ENCODE results near the gene MYO1D.

Gene MYO1D

GRCh38 chr17:32914181-32914580, 37.3 kb upstream of the MYO1D start:
- H3K4me3 ChIP-seq (ENCODE audit: low read depth in 1 of 5, low read length in 5 of 5): no peak overlapping the region
- no peak overlapping the region for H3K27ac ChIP-seq (ENCODE audit: low read depth, low read length)
- H3K4me1 ChIP-seq (ENCODE audit: control insufficient read depth in 5 of 5, insufficient read depth in 5 of 5, low read length in 5 of 5): peaks cover 2 to 10% (median 5%) of the 10 kb centered on the region in 5 donors
- H3K9me3 ChIP-seq (ENCODE audit: control insufficient read depth in 5 of 5, low read length in 5 of 5): no peaks in the 10 kb centered on the region
- no peaks in the 10 kb centered on the region for H3K27me3 ChIP-seq (ENCODE audit: control insufficient read depth in 5 of 5, insufficient read depth in 4 of 5, low read length in 5 of 5)
- no peaks in the 10 kb centered on the region for H3K36me3 ChIP-seq (ENCODE audit: control insufficient read depth in 5 of 5, insufficient read depth in 5 of 5, low read length in 5 of 5)
- no peak overlapping the region for H3K9ac ChIP-seq (ENCODE audit: low read length in 5 of 5)

- Histone ChIP-seq H3K4me1 (ENCODE audit: control insufficient read depth in 5 of 5, insufficient read depth in 5 of 5, low read length in 5 of 5) (peaks cover 2 to 10% (median 5%) of the 10 kb centered on the region in 5 donors), H3K27ac (ENCODE audit: low read depth, low read length) (no peak overlapping the region), H3K4me3 (ENCODE audit: low read depth in 1 of 5, low read length in 5 of 5) (no peak overlapping the region)
Observed at GRCh38 chr17:32913593-32913992, 36.7 kb upstream of the MYO1D start.

GRCh38 chr17:32912218-32912897, 35.4 kb upstream of the MYO1D start:
- peak overlapping the region in 1 of 5 donors; percentile 6 for H3K9ac ChIP-seq (ENCODE audit: low read length in 5 of 5)
- no peaks in the 10 kb centered on the region for H3K9me3 ChIP-seq (ENCODE audit: control insufficient read depth in 5 of 5, low read length in 5 of 5)
- H3K36me3 ChIP-seq (ENCODE audit: control insufficient read depth in 5 of 5, insufficient read depth in 5 of 5, low read length in 5 of 5): no peaks in the 10 kb centered on the region
- peak overlapping the region in 4 of 5 donors; percentile 6 to 42 (median 22) for H3K4me3 ChIP-seq (ENCODE audit: low read depth in 1 of 5, low read length in 5 of 5)
- no peaks in the 10 kb centered on the region for H3K27me3 ChIP-seq (ENCODE audit: control insufficient read depth in 5 of 5, insufficient read depth in 4 of 5, low read length in 5 of 5)
- peaks cover 2 to 10% (median 5%) of the 10 kb centered on the region in 5 donors for H3K4me1 ChIP-seq (ENCODE audit: control insufficient read depth in 5 of 5, insufficient read depth in 5 of 5, low read length in 5 of 5)
- H3K27ac ChIP-seq (ENCODE audit: low read depth, low read length): no peak overlapping the region

More at GRCh38 chr17:32913593-32913992, 36.7 kb upstream of the MYO1D start:
- no peaks in the 10 kb centered on the region for H3K36me3 ChIP-seq (ENCODE audit: control insufficient read depth in 5 of 5, insufficient read depth in 5 of 5, low read length in 5 of 5)
- no peak overlapping the region for H3K9ac ChIP-seq (ENCODE audit: low read length in 5 of 5)
- no peaks in the 10 kb centered on the region for H3K27me3 ChIP-seq (ENCODE audit: control insufficient read depth in 5 of 5, insufficient read depth in 4 of 5, low read length in 5 of 5)
- no peaks in the 10 kb centered on the region for H3K9me3 ChIP-seq (ENCODE audit: control insufficient read depth in 5 of 5, low read length in 5 of 5)

GRCh38 chr17:32910769-32911168, 33.8 kb upstream of the MYO1D start:
- no peak overlapping the region for H3K9ac ChIP-seq (ENCODE audit: low read length in 5 of 5)

GRCh38 chr17:32909787-32910369, 33.0 kb upstream of the MYO1D start:
- no peaks in the 10 kb centered on the region for H3K9me3 ChIP-seq (ENCODE audit: control insufficient read depth in 5 of 5, low read length in 5 of 5)
- H3K9ac ChIP-seq (ENCODE audit: low read length in 5 of 5): no peak overlapping the region

More at GRCh38 chr17:32910769-32911168, 33.8 kb upstream of the MYO1D start:
- Histone ChIP-seq H3K9me3 (ENCODE audit: control insufficient read depth in 5 of 5, low read length in 5 of 5) (no peaks in the 10 kb centered on the region), H3K4me1 (ENCODE audit: control insufficient read depth in 5 of 5, insufficient read depth in 5 of 5, low read length in 5 of 5) (peaks cover 2 to 10% (median 5%) of the 10 kb centered on the region in 5 donors), H3K4me3 (ENCODE audit: low read depth in 1 of 5, low read length in 5 of 5) (no peak overlapping the region), H3K36me3 (ENCODE audit: control insufficient read depth in 5 of 5, insufficient read depth in 5 of 5, low read length in 5 of 5) (no peaks in the 10 kb centered on the region), H3K27me3 (ENCODE audit: control insufficient read depth in 5 of 5, insufficient read depth in 4 of 5, low read length in 5 of 5) (peaks cover 0 to 2% (median 0%) of the 10 kb centered on the region in 5 donors), H3K27ac (ENCODE audit: low read depth, low read length) (no peak overlapping the region)

GRCh38 chr17:32907583-32907982, 30.7 kb upstream of the MYO1D start:
- Histone ChIP-seq H3K4me1 (ENCODE audit: control insufficient read depth in 5 of 5, insufficient read depth in 5 of 5, low read length in 5 of 5) (peaks cover 2 to 8% (median 5%) of the 10 kb centered on the region in 5 donors), H3K4me3 (ENCODE audit: low read depth in 1 of 5, low read length in 5 of 5) (no peak overlapping the region)

More at GRCh38 chr17:32909787-32910369, 33.0 kb upstream of the MYO1D start:
- peaks cover 0 to 2% (median 0%) of the 10 kb centered on the region in 5 donors for H3K27me3 ChIP-seq (ENCODE audit: control insufficient read depth in 5 of 5, insufficient read depth in 4 of 5, low read length in 5 of 5)
- no peaks in the 10 kb centered on the region for H3K36me3 ChIP-seq (ENCODE audit: control insufficient read depth in 5 of 5, insufficient read depth in 5 of 5, low read length in 5 of 5)
- H3K4me1 ChIP-seq (ENCODE audit: control insufficient read depth in 5 of 5, insufficient read depth in 5 of 5, low read length in 5 of 5): peaks cover 2 to 10% (median 5%) of the 10 kb centered on the region in 5 donors
- no peak overlapping the region for H3K27ac ChIP-seq (ENCODE audit: low read depth, low read length)
- no peak overlapping the region for H3K4me3 ChIP-seq (ENCODE audit: low read depth in 1 of 5, low read length in 5 of 5)

GRCh38 chr17:32904891-32905290, 28.0 kb upstream of the MYO1D start:
- Histone ChIP-seq H3K27ac (ENCODE audit: low read depth, low read length) (no peak overlapping the region), H3K4me1 (ENCODE audit: control insufficient read depth in 5 of 5, insufficient read depth in 5 of 5, low read length in 5 of 5) (no peaks in the 10 kb centered on the region), H3K9ac (ENCODE audit: low read length in 5 of 5) (no peak overlapping the region), H3K36me3 (ENCODE audit: control insufficient read depth in 5 of 5, insufficient read depth in 5 of 5, low read length in 5 of 5) (no peaks in the 10 kb centered on the region), H3K27me3 (ENCODE audit: control insufficient read depth in 5 of 5, insufficient read depth in 4 of 5, low read length in 5 of 5) (peaks cover 0 to 2% (median 0%) of the 10 kb centered on the region in 5 donors), H3K9me3 (ENCODE audit: control insufficient read depth in 5 of 5, low read length in 5 of 5) (no peaks in the 10 kb centered on the region), H3K4me3 (ENCODE audit: low read depth in 1 of 5, low read length in 5 of 5) (no peak overlapping the region)

More at GRCh38 chr17:32907583-32907982, 30.7 kb upstream of the MYO1D start:
- Histone ChIP-seq H3K27ac (ENCODE audit: low read depth, low read length) (no peak overlapping the region), H3K27me3 (ENCODE audit: control insufficient read depth in 5 of 5, insufficient read depth in 4 of 5, low read length in 5 of 5) (peaks cover 0 to 2% (median 0%) of the 10 kb centered on the region in 5 donors), H3K36me3 (ENCODE audit: control insufficient read depth in 5 of 5, insufficient read depth in 5 of 5, low read length in 5 of 5) (no peaks in the 10 kb centered on the region), H3K9ac (ENCODE audit: low read length in 5 of 5) (no peak overlapping the region), H3K9me3 (ENCODE audit: control insufficient read depth in 5 of 5, low read length in 5 of 5) (no peaks in the 10 kb centered on the region)

- H3K4me3 ChIP-seq (ENCODE audit: low read depth in 1 of 5, low read length in 5 of 5): no peak overlapping the region
- H3K27ac ChIP-seq (ENCODE audit: low read depth, low read length): no peak overlapping the region
- H3K4me1 ChIP-seq (ENCODE audit: control insufficient read depth in 5 of 5, insufficient read depth in 5 of 5, low read length in 5 of 5): no peaks in the 10 kb centered on the region
- no peaks in the 10 kb centered on the region for H3K9me3 ChIP-seq (ENCODE audit: control insufficient read depth in 5 of 5, low read length in 5 of 5)
- peaks cover 0 to 2% (median 0%) of the 10 kb centered on the region in 5 donors for H3K27me3 ChIP-seq (ENCODE audit: control insufficient read depth in 5 of 5, insufficient read depth in 4 of 5, low read length in 5 of 5)
- H3K9ac ChIP-seq (ENCODE audit: low read length in 5 of 5): no peak overlapping the region
- no peaks in the 10 kb centered on the region for H3K36me3 ChIP-seq (ENCODE audit: control insufficient read depth in 5 of 5, insufficient read depth in 5 of 5, low read length in 5 of 5)
Observed at GRCh38 chr17:32903774-32904673, 27.1 kb upstream of the MYO1D start.

GRCh38 chr17:32901743-32902142, 24.8 kb upstream of the MYO1D start:
- no peaks in the 10 kb centered on the region for H3K9me3 ChIP-seq (ENCODE audit: control insufficient read depth in 5 of 5, low read length in 5 of 5)
- no peak overlapping the region for H3K27ac ChIP-seq (ENCODE audit: low read depth, low read length)
- no peaks in the 10 kb centered on the region for H3K36me3 ChIP-seq (ENCODE audit: control insufficient read depth in 5 of 5, insufficient read depth in 5 of 5, low read length in 5 of 5)
- no peak overlapping the region for H3K4me3 ChIP-seq (ENCODE audit: low read depth in 1 of 5, low read length in 5 of 5)
- peaks cover 0 to 2% (median 0%) of the 10 kb centered on the region in 5 donors for H3K27me3 ChIP-seq (ENCODE audit: control insufficient read depth in 5 of 5, insufficient read depth in 4 of 5, low read length in 5 of 5)
- no peak overlapping the region for H3K9ac ChIP-seq (ENCODE audit: low read length in 5 of 5)
- no peaks in the 10 kb centered on the region for H3K4me1 ChIP-seq (ENCODE audit: control insufficient read depth in 5 of 5, insufficient read depth in 5 of 5, low read length in 5 of 5)
